IMR-90 (cell line): ENCODE results near the gene LMO1. TPM values are rescaled to one million over a fixed set of nuclear protein-coding genes. Genes with fewer than 3 reads are reported as not detected.

ENCODE experiments used
- ATAC-seq: fragments of 200-7000 bp; cut with Tn5 transposase; 2 replicates; pipeline ENCODE4 v1.9.1; 2020; ENCODE audit warnings: low read depth, mild to moderate bottlenecking, moderate library complexity
- BruUV-seq: library from RNA; stranded (reverse); fragments of 400-500 nt; replicated peaks from 2 replicates; lab custom pipeline; 2021; lab: Mats Ljungman, UMichigan
- CTCF ChIA-PET: fragments of 300-600 bp; formaldehyde crosslinking; extraction: SDS; loops from one replicate; lab custom pipeline; 2021; ENCODE audit warnings: antibody characterized with exemption; lab: Yijun Ruan, JAX
- POLR2A ChIA-PET: fragments of 300-600 bp; sonication (Branson Sonifier 250); formaldehyde crosslinking; loops from one replicate; lab custom pipeline; 2022; ENCODE audit warnings: antibody characterized with exemption; ENCODE audit not compliant: unreplicated experiment; lab: Charles Lee
- DNase-seq: peaks from one replicate; pipeline ENCODE4 v3.0.0; 2013
- H2AFZ ChIP-seq: replicated peaks from 2 replicates; pipeline ENCODE3; 2013; ENCODE audit warnings: low read length, mild to moderate bottlenecking; ENCODE audit not compliant: poor library complexity
- H2AK5ac ChIP-seq: 2 replicates; pipeline ENCODE4 v1.6.1; 2013; ENCODE audit warnings: low read depth, low read length, inconsistent platforms
- H2AK9ac ChIP-seq: replicated peaks from 2 replicates; pipeline ENCODE3; 2013; ENCODE audit warnings: mild to moderate bottlenecking, low read depth, low read length, moderate library complexity; ENCODE audit not compliant: poor library complexity
- H2BK120ac ChIP-seq: 2 replicates; pipeline ENCODE4 v1.6.1; 2013; ENCODE audit warnings: low read depth, low read length, inconsistent platforms
- H2BK15ac ChIP-seq: 3 replicates; pipeline ENCODE4 v1.6.1; 2013; ENCODE audit warnings: low read depth, low read length, inconsistent platforms
- H2BK20ac ChIP-seq: 2 replicates; pipeline ENCODE4 v1.6.1; 2013; ENCODE audit warnings: low read depth, mild to moderate bottlenecking, inconsistent platforms, low read length, moderate library complexity
- H2BK5ac ChIP-seq: 2 replicates; pipeline ENCODE4 v1.6.1; 2013; ENCODE audit warnings: mild to moderate bottlenecking, low read depth, low read length, inconsistent platforms; ENCODE audit not compliant: poor library complexity, severe bottlenecking
- H3K14ac ChIP-seq: replicated peaks from 2 replicates; pipeline ENCODE4 v1.6.1; 2013; ENCODE audit warnings: low read depth, low read length, inconsistent platforms
- H3K18ac ChIP-seq: 2 replicates; pipeline ENCODE4 v1.6.1; 2013; ENCODE audit warnings: low read depth, low read length, control low read depth
- H3K23ac ChIP-seq: 2 replicates; pipeline ENCODE4 v1.6.1; 2013; ENCODE audit warnings: low read depth, low read length, inconsistent platforms
- H3K27ac ChIP-seq: 2 replicates; pipeline ENCODE4 v1.5.1; 2013; ENCODE audit warnings: mild to moderate bottlenecking, control low read depth, low read length; ENCODE audit not compliant: insufficient read depth
- H3K27me3 ChIP-seq: 2 replicates; pipeline ENCODE4 v1.6.1; 2013; ENCODE audit warnings: low read length; ENCODE audit not compliant: control insufficient read depth, insufficient read depth
- H3K36me3 ChIP-seq: 2 replicates; pipeline ENCODE4 v1.6.1; 2013; ENCODE audit warnings: low read length, mixed read lengths; ENCODE audit not compliant: control insufficient read depth, insufficient read depth
- H3K4ac ChIP-seq: 2 replicates; pipeline ENCODE4 v1.6.1; 2013; ENCODE audit warnings: low read depth, low read length, inconsistent platforms
- H3K4me1 ChIP-seq: 2 replicates; pipeline ENCODE4 v1.6.1; 2013; ENCODE audit warnings: low read length, mixed read lengths; ENCODE audit not compliant: control insufficient read depth, insufficient read depth
- H3K4me2 ChIP-seq: 2 replicates; pipeline ENCODE4 v1.6.1; 2013; ENCODE audit warnings: low read depth, mild to moderate bottlenecking, control low read depth, low read length, moderate library complexity
- H3K4me3 ChIP-seq: 2 replicates; pipeline ENCODE4 v1.5.1; 2013; ENCODE audit warnings: low read depth, mild to moderate bottlenecking, control low read depth, low read length, moderate library complexity; ENCODE audit not compliant: insufficient read depth
- H3K56ac ChIP-seq: 2 replicates; pipeline ENCODE4 v1.6.1; 2013; ENCODE audit warnings: low read length, inconsistent platforms; ENCODE audit not compliant: insufficient read depth; ENCODE audit errors: extremely low read depth
- H3K79me1 ChIP-seq, 2 experiments: 2 replicates each; pipeline ENCODE4 v1.6.1; 2013; ENCODE audit warnings: low read length in 2 of 2, inconsistent platforms in 1 of 2, low read depth in 1 of 2
- H3K9ac ChIP-seq: 2 replicates; pipeline ENCODE4 v1.6.1; 2013; ENCODE audit warnings: low read depth, low read length, control low read depth
- H3K9me1 ChIP-seq: 2 replicates; pipeline ENCODE4 v1.6.1; 2013; ENCODE audit warnings: low read length, inconsistent platforms; ENCODE audit not compliant: insufficient read depth
- H3K9me3 ChIP-seq: 2 replicates; pipeline ENCODE4 v1.6.1; 2013; ENCODE audit warnings: low read length; ENCODE audit not compliant: control insufficient read depth, insufficient read depth
- H4K20me1 ChIP-seq: 2 replicates; pipeline ENCODE4 v1.6.1; 2013; ENCODE audit warnings: low read length, inconsistent platforms; ENCODE audit not compliant: insufficient read depth
- H4K5ac ChIP-seq: 2 replicates; pipeline ENCODE4 v1.6.1; 2013; ENCODE audit warnings: mild to moderate bottlenecking, low read depth, low read length, control low read depth
- H4K8ac ChIP-seq, 2 experiments: 2 replicates each; pipeline ENCODE4 v1.6.1; 2013; ENCODE audit warnings: low read depth in 2 of 2, low read length in 2 of 2, control low read depth in 1 of 2, inconsistent platforms in 1 of 2
- H4K91ac ChIP-seq: 2 replicates; pipeline ENCODE4 v1.6.1; 2013; ENCODE audit warnings: low read depth, low read length, inconsistent platforms; ENCODE audit not compliant: insufficient read depth
- BHLHE40 ChIP-seq: fragments of 150-350 bp; IDR thresholded peaks from 2 replicates; pipeline ENCODE4 v1.6.1; 2016; ENCODE audit warnings: mild to moderate bottlenecking, low read depth, low read length
- FOS ChIP-seq: fragments of 150-350 bp; IDR thresholded peaks from 2 replicates; pipeline ENCODE4 v1.6.1; 2016; ENCODE audit warnings: low read depth, low read length
- MAFK ChIP-seq: IDR thresholded peaks from 2 replicates; pipeline ENCODE4 v1.6.1; 2012; ENCODE audit warnings: low read depth, low read length, improper control_type of control experiment
- RFX5 ChIP-seq: IDR thresholded peaks from 2 replicates; pipeline ENCODE4 v1.8.0; 2012; ENCODE audit warnings: low read depth, mild to moderate bottlenecking, low read length, moderate library complexity
- SMC3 ChIP-seq: fragments of 150-350 bp; IDR thresholded peaks from 2 replicates; pipeline ENCODE4 v1.6.1; 2016; ENCODE audit warnings: low read depth, mild to moderate bottlenecking, antibody characterized with exemption, low read length, moderate library complexity
- WGBS, 2 experiments: methylation state at CpG; one replicate each; pipeline versions ENCODE4 v1.1.5 to v1.1.7; 2013; ENCODE audit warnings: missing lambda C conversion rate in 2 of 2; ENCODE audit not compliant: insufficient read length in 1 of 2; ENCODE audit errors: extremely low coverage in 2 of 2; 5-methylcytosine and 5-hydroxymethylcytosine counted together
- dilution Hi-C: fragments of 300-500 bp; cut with HindIII; formaldehyde crosslinking; loops from one replicate; pipeline ENCODE4 v1.14.3; 2018; ENCODE audit warnings: low sequenced_read_pairs; ENCODE audit not compliant: unreplicated experiment
- in situ Hi-C: fragments of 300-500 bp; cut with MboI; formaldehyde crosslinking; loops from 3 replicates; pipeline ENCODE4 v1.14.3; 2019; ENCODE audit warnings: low sequenced_read_pairs, inconsistent platforms, mixed read lengths
- intact Hi-C: fragments of 100-400 bp; cut with micrococcal nuclease; formaldehyde crosslinking; loops from 2 replicates; pipeline ENCODE4 v1.10.0; 2022
- polyA plus RNA-seq, 3 experiments: library from polyadenylated mRNA; depleted of rRNA; stranded (reverse); fragments of >200 nt; gene quantifications; 2 replicates each; pipeline ENCODE4 v1.2.3, GENCODE V29; 2012; ENCODE audit warnings: low replicate concordance in 1 of 3
- total RNA-seq: library from RNA; depleted of rRNA; stranded (reverse); fragments of >200 nt; gene quantifications from 2 replicates; pipeline ENCODE4 v1.2.3, GENCODE V29; 2012

Gene LMO1
- total and polyA plus RNA-seq, 2 of the 4 experiments (the other 2 are of a cell fraction) = not detected

GRCh38 chr11:8205566-8205965, 58.1 kb downstream of the LMO1 start:
- DNase-seq (no peak), ATAC-seq (no peak)
- H3K4ac ChIP-seq = no peak overlapping the region
- H4K20me1 ChIP-seq = no peaks in the 10 kb centered on the region
- TF ChIP-seq FOS (no peak), MAFK (no peak), SMC3 (no peak), RFX5 (no peak), BHLHE40 (no peak)
- no peaks in the 10 kb centered on the region for H3K9me1 ChIP-seq
- H3K14ac ChIP-seq = no peak overlapping the region
- H4K5ac ChIP-seq = no peak overlapping the region
- H2BK20ac ChIP-seq = no peak overlapping the region
- H2AK5ac ChIP-seq = no peak overlapping the region
- no peak overlapping the region for H3K23ac ChIP-seq
- H3K9ac ChIP-seq = no peak overlapping the region
- in situ Hi-C loops = no loop called here
- no peak overlapping the region for H2BK120ac ChIP-seq
- no peak overlapping the region for H2AFZ ChIP-seq
- no TSS peak for BruUV-seq
- no peak overlapping the region for H3K27ac ChIP-seq
- no peak overlapping the region for H3K4me2 ChIP-seq
- 100% methylated on average over 2 of the region's 8 CpGs; no CpG with 5 or more reads in 1 of the 2 experiments for whole genome bisulfite sequencing, 2 experiments
- intact Hi-C loops = no loop called here
- H3K56ac ChIP-seq = no peak overlapping the region
- ChIA-PET POLR2A (no interaction called here), CTCF (no interaction called here)
- H3K4me1 ChIP-seq = no peaks in the 10 kb centered on the region
- no peaks in the 10 kb centered on the region for H3K9me3 ChIP-seq
- no peak overlapping the region for H3K4me3 ChIP-seq
- H3K27me3 ChIP-seq = peaks cover 26% of the 10 kb centered on the region
- H2BK5ac ChIP-seq = no peak overlapping the region
- dilution Hi-C loops = no loop called here
- no peaks in the 10 kb centered on the region for H3K79me1 ChIP-seq
- no peak overlapping the region for H2BK15ac ChIP-seq
- H4K91ac ChIP-seq = no peak overlapping the region
- no peak overlapping the region for H3K18ac ChIP-seq
- H2AK9ac ChIP-seq = no peak overlapping the region
- no peaks in the 10 kb centered on the region for H3K36me3 ChIP-seq
- H4K8ac ChIP-seq = no peak overlapping the region
